Middle frontal gyrus (tissue), 1 donor: ENCODE measurements around the gene COL4A5.

Experiments used
- DNase-seq: peaks from one replicate; pipeline ENCODE4 v3.0.0-alpha.2; 2015; ENCODE audit warnings: low spot score; ENCODE audit errors: extremely low spot score

Gene COL4A5

DNA sequence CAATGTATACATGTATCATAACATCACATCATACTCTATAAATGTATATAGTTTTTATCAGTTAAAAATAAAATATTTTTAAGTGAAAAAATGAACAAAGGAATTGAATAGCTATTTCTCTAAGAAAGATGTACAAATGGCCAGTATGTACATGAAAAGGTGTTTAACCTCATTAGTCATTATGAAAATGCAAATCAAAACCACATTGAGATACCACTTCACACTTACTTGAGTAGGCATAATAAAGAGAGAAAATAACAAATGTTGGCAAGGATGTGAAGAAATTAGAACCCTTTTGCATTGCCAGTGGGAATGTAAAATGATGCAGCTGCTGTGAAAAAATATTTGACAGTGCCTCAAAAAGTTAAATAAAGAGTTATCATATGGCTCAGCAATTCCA, 201.2 kb downstream of the COL4A5 start:
- no peak for DNase-seq

DNA sequence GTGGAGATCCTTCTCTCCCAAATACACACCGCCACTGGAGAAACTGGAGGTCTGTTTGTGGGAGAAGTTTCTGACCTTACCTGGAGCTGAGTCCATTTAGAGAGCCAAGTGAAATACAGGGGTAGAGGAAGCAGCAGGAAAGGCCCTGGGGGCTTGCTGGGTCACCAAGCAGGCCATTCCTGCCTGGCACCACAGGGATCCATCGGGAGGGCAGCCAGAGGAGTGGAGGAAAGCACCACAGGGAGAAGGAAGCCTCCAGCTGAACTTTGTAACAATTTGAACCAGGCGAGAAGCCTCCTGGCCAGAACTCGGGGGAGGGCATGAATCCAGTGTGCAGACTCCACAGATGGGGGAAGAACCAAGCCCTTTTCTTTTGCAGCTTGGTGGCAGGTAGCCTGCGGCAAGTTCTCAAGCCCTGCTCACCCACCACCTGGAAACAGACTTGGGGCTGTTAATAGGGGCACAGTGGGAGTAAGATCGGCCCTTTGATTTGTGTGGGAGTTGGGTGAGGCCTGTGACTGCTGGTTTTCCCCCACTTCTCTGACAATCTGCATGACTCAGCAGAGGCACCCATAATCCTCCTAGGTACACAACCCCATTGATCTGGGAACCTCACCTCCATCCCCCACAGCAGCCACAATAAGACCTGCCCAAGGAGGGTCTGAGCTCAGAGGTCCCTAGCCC, 202.1 kb downstream of the COL4A5 start:
- DNase-seq = no peak

DNA sequence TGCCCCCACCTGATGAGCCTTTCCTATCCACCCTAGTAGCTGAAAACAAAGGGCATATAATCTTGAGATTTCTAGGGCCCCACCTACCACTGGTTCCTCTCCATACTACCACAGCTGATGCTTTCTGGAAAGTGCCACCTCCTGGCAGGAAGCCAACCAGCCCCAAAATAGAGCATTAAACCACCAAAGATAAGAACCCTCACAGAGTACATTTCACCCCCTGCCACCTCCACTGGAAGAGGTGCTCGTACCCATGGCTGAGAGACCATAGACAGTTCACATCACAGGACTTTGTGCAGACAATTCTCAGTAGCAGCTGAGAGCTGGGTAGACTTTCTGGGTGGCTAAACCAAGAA, 202.6 kb downstream of the COL4A5 start:
- no peak for DNase-seq

DNA sequence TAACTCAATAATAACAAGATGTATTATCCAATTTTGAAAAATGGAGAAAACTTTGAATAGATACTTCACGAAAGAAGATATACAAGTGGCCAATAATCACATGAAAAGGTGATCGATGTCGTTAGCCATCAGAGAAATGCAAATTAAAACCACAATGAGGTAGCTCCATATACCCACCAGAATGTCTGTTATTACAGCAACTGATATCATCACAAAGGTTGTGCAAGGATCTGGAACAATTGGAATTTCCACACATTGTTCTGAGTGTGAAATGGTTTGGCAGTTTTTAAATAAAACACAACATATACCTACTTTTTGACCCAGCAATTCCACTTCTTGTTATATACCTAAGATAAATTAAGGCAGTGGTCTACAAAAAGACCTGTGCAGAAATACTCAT, 225.1 kb downstream of the COL4A5 start:
- DNase-seq = no peak

DNA sequence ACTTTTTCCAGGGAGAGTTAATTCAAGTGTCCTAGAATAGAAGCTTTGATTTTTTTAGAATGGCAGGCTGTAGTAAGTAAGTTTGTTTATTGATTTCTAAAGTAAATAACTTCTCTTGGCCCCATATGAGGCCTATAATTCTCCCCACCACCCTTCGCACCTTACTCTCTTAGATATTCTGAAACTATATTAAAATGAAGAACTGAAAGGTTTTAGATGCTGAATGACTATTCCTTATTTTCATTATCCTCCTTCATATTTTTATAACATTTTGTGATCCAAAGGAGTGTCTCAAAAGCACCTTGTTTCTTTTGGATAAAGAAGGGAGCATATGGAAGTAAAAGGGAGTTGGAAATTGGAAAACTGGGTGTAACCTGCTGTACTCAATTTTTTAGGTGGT, 226.5 kb downstream of the COL4A5 start:
- DNase-seq = no peak

DNA sequence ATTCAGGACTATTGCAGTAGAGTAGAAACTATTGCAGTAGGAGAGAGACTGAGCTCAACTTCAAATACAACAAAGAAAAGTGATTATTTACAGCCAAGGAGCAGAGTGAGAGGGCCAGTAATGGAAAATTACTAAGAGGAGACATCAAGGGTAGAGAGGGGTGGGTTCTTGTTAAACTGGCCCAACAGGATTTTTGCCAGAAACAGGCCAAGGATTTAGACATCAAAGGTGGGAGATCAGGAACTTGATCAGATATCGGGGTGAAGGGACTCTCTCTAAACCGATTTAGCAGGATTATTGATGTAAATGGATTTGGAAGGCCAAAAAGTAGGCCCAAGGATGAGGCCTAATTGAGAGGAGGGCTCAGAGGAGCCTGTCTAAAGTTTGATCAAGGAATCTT, 231.9 kb downstream of the COL4A5 start:
- no peak for DNase-seq

DNA sequence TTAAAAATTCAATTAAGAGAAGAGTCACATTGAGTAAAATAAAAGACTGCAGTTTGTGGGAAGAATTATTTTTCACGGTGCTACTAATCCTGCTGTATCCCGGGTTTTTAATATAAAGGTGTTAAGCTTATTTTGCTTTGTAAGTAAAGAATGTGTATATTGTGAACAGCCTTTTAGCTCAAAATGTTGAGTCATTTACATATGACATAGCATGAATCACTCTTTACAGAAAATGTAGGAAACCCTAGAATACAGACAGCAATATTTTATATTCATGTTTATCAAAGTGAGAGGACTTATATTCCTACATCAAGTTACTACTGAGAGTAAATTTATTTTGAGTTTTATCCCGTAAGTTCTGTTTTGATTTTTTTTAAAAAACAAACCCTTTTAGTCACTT, 257.1 kb downstream of the COL4A5 start:
- no peak for DNase-seq

DNA sequence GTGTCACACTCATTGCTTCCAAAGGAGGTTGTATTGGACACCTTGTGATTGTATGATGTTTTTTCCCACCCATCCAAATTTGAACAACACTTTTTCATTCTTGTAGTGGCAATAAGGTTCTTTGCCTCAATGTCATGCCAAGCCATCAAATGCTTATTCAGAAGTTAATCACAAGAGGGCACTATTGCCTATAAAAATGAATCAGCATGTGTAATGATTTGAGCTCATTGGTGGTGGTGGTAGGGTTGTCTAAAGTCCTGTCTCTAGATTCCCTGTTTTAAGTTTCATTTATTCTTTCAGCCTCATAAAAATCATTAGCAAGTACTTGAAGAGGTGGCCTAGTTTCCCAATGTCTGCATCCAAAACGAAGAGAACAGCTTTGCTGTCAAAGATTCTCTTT, 259.7 kb downstream of the COL4A5 start:
- DNase-seq = peak; percentile 33

DNA sequence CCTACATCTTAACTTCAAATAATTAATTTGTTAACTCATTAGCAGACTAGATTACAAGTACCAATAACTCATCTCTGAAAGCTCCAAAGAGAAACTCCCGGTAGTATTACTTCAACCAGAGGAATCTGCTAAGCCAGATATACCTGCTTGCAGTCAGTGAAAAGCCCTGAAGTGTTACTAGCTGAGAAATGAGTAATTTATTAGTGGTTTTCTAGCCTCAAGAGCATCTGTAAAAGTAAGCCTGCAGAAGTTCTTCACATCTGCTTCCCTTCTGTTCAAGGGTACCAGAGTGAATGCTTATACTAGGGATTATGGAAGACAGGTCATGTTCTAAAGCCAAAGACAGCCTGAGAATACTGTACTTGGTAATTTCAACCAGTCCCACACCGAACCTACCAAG, 262.0 kb downstream of the COL4A5 start:
- DNase-seq = no peak

DNA sequence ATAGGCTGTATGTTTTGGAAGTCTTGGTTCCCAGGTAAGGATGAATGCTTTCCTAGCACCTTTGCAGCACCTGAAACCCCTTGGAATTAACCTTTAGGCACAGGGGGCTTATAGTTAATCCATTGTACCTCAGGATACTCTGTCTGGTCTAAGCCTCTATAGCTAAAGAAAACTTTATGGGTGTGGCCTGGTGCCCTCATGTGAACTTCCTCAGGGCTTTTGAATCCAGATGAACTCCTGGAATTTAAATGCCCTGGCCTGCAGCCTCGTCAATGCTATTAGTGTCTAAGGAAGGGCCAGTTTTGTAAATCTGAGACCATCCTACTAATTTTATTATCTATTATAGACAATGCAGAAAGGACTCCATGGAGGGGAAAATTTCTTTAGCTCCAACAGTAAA, 262.9 kb downstream of the COL4A5 start:
- no peak for DNase-seq

DNA sequence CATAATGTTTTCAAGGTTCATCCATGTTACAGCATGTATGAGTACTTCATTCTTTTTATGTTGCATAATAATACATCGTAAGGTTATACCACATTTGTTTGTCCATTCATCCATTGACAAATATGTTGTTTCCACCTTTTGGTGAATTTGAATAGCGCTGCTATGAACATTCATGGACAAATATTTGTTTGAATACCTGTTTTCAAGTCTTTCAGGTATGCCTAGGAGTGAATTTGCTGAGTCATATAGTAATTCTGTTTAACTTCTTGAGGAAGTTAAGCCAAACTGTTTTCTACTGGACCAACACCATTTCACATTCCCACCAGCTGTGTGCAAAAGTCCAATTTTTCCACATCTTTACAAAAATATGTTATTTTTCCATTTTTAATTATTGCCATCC, 265.2 kb downstream of the COL4A5 start:
- no peak for DNase-seq

DNA sequence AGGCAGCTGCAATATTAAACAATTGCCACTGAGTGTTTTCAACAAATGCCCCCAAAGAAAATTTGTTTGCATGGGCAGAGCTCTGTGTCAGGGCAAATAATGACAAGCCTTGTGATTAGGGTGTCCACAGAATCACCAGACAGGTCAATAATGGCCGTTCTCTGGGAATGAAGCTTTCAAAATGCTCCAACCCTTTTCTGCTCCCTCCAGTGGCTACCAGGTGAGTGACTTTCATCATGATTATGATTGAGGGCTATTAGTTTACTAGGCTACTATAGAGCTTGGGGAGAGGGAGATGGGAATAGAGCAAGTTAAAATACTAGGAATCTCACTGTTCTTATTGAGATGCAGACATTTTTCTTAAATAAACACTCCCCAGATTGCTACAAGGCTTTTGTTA, 273.2 kb downstream of the COL4A5 start:
- DNase-seq = no peak

DNA sequence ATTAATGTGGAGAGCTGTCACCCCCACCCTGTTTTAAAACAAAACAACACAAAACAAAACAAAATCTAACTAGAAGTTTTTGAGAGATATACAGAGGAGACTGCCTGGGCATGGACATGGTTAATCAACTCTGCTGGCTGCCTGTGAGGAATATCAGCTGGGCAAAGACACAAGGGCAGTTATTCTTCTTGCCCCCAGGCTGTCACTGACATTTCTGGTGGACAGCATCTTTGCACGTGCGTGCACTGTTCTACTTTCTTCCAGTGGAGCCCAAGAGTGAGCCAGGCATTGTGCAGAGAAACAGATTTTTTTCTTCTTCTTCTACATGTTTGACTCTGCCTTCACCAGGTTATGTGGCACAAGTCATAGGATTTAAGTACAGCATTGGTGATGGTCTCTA, 282.9 kb downstream of the COL4A5 start:
- DNase-seq = no peak

DNA sequence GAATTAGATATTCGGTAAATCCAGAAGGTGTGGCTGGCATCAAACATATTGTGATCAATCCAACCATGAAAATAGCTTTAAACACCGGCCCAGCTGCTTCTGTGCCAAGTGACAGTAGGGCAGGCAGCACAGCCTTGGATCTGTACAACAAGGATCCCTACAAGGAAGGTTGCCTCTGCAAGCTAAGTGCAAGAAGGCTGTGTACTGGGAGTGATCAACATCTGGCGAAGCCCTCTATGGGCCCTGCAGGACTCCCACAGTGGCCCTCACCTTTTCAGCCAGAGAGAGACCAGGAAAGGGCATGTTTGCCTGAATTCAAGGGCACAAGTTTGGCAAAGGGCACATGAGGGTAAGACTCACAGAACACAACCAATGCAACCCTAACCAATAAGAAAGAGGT, 287.1 kb downstream of the COL4A5 start:
- DNase-seq = no peak

DNA sequence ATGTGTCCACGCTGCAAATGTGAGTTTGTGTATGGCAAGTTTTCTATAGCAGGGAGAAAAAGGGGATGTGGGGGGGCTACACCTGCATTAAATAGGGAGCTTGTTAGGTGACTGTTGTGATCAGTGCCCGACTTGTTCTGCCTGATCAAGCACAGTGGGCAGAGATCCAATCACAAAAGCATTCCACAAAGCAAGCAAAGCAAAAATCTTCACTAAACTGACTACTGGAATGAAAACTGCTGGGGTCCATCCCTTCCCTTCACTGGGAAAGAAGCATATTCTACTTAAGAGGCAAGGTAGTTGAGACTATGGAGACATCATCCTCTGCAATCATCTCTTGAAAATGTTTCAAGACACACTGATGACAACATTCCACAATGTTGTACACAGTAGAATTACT, 291.5 kb downstream of the COL4A5 start:
- DNase-seq = no peak

DNA sequence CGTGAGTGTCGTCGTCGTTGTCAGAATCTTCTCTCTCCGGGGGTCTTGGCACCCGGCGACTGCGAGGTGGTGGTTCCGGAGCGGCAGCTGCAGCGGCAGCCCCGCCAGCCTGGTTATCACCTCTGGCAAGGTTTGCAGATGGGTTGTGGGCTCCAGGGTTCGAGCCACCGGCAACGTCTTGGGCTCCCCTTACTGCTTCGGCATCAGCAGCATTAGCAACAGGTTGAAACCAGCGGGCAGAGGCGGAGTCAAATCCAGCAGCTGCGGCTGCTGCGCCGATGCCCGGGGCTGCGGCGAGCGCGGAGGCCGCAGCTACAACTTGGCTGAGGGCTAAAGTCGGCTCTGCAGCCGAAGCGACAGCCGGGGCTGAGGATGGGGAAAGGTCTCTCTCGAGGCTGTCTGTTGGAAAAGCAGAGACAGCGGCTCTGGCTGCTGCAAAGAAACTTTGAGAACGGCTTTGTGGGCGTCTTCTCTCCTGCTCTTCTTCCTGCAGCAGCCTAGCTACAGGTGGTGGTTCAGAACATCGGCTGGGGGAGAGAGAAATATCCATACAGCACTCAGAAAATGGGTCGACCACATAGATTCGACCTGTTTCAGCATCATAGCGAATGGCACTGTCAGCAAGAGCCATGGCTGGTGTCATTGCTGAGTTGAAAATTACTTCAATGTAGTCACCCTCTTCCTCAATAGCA, 293.1 kb downstream of the COL4A5 start:
- DNase-seq = no peak

DNA sequence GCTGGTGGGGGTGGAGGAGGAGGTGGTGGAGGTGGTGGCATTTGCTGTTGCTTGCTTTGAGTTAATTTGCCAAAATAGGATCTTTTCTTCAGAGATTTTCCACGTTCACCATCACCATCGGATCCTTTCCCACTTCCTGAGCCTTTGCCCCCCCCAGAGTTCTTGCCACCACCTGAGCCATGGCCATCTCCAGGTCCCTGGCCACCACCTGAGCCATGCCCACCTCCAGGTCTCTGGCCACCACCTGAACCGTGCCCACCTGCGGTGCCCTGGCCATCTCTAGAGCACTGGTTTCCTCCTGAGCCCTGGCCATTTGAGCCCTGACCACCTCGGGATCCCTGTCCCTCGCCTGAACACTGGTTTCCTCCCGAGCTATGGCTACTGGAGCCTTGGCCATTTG, 294.8 kb downstream of the COL4A5 start:
- DNase-seq = no peak

DNA sequence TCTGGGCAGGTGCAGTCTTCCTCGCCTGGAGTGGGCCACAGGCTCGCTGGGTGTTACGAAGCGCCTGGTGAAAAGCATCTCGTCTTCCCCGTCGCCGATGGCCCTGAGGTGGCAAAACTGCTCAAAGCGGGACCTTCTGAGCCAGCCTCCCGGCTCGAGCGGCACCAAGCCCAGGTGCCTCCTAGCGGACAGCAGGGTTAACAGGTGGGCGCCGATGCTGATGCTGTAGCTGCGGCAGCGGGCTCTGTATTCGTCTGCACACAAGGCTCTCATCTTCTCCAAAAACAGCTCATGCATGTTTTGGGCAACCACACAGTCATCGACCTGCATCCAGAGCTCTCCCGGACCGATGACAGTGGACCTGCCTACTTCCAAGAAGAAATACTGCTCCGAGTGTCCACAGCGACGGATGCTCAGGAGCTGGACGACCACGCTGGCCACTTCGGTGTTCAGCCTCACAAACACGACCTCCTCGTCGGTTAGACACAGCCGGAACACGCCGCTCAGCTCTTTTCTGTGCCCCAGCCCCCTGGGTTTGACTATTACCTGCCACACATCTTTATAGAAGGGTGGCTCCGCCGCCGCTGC, 295.5 kb downstream of the COL4A5 start:
- DNase-seq = no peak

DNA sequence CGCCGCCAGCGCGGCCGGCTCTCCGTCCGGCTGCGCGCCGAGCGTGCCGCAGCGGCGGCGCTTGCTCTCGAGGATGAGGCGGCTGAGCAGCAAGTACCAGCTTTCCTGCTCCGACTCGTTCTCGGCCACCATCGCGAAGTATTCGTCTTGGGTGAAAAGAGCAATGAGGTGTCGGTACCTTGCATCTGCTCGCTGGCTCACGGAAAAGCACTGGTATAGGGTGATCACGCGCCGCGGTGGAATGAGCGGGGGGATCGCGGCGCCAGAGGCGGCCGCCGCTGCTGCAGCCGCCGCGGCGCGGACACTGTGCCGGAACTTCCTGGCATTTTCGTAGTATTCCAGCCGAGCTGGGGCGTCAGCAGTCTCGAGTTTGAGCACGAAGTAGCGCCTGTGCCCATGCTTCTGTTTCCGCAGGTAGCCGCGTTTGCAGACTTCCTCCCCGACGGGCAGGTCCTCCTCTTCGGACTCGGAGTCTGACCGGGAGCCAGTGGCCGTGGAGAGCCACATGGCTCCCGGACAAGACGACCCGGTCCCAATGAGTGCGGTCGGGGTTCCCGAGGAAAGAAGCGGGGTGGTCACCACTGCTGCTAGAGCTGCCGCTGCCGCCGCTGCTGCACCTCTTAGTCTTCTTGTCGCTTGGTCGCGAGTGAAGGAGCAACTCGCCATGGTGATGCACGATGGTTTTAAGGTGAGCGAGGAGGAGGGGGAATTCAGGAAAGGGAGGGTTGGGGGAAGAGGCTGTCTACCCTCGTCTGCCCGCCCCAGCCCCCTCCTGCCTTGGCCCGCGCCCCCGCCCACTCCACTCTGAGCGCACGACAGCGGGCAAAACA, 296.3 kb downstream of the COL4A5 start:
- DNase-seq = no peak

DNA sequence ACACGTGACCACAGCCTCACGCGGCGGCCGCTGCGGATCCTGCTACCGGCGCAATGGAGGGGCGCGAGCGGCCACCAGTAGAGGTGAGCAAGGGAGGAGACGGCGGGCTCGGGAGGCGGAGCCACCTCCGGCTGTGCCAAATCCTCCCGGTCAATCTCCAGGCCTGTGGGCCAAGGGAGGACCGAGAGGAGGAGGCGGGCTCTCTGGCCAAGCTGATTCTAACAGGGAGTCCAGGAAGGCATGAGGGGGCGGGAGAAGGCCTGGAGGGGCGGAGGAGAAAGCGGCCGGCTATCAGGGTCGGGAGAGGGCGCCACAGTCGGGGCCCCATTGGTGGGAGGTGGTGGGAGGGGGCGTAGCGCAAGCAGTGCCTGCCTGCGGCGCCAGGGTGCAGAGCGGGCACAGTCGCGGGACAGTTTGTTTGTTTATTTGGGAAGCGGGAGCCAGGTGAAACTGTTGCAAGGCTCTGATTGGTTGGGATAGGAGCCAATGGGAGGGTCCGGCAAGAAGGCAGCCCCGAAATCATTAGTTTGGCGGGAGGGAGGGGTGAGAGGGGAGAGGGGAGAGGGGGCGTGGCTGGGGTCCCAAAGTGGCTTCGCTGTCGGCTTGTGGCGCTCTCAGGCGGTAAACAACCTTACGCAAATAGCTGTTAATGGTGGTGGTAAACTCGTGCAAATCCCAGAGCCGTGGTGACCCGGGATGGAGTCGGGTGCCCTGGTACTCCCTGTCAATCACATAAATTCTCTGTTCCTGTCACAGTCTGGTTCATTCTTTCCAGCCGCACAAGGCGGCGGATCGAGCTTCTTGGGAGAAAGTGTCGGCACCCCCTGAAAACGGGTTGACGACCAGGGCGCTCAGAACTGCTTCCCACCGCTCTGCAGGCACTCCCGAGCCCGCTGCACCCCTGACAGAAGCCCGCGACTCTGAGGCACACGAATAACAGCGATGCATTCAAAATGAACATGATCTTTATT, 297.2 kb downstream of the COL4A5 start, which contains the start of gene IRS4:
Gene IRS4, minus strand, starts transcription at position 55 of the 971 bp plus-strand sequence.
- DNase-seq = no peak

DNA sequence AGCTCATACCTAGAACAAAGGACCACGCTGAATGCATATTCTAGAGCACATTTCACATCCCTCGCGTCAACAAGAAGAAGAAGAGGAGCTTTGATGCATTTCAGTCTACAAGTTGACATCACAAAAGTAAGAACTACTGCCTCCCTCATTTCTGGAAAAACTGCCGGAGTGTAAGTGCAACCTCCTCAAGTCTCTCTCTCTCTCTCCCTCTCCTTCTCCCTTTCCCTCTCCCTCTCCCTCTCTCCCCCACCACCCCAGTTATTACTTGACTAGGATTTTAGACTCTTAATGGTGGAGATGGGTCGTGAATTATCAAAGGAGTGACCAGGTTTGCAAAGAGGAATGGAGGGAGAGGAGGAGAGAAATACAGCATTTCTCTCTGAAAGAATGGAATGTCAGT, 298.1 kb downstream of the COL4A5 start:
- no peak for DNase-seq
